MCF 10A (cell line): Measurements from ENCODE around the gene COPG2. TPM values are rescaled to one million over a fixed set of nuclear protein-coding genes. Genes with fewer than 3 reads are reported as not detected.

ENCODE experiments used
- BruUV-seq: library from RNA; stranded (reverse); fragments of 400-500 nt; replicated peaks from 2 replicates; lab custom pipeline; 2021; lab: Mats Ljungman, UMichigan
- CTCF ChIA-PET: fragments of 300-600 bp; sonication (Branson Sonifier 250); formaldehyde crosslinking; extraction: SDS; loops from one replicate; lab custom pipeline; 2021; ENCODE audit warnings: antibody characterized with exemption, inconsistent platforms; lab: Yijun Ruan, JAX
- POLR2A ChIA-PET: fragments of 300-600, 350-650 bp; sonication (Branson Sonifier 250); formaldehyde crosslinking; extraction: SDS; loops from one replicate; lab custom pipeline; 2020; ENCODE audit warnings: antibody characterized with exemption, inconsistent platforms; lab: Yijun Ruan, JAX
- DNase-seq: peaks from one replicate; pipeline ENCODE4 v3.0.0-alpha.2; 2018; ENCODE audit not compliant: unreplicated experiment
- H3K27ac Mint-ChIP-seq: one replicate; pipeline ENCODE4 v1.8.0; 2022; ENCODE audit warnings: mild to moderate bottlenecking, low read depth, mixed read lengths; ENCODE audit not compliant: unreplicated experiment
- H3K27me3 Mint-ChIP-seq: one replicate; pipeline ENCODE4 v1.8.0; 2022; ENCODE audit warnings: mixed read lengths; ENCODE audit not compliant: insufficient read depth, unreplicated experiment
- H3K36me3 Mint-ChIP-seq: one replicate; pipeline ENCODE4 v1.8.0; 2022; ENCODE audit warnings: mild to moderate bottlenecking, moderate library complexity, mixed read lengths; ENCODE audit not compliant: insufficient read depth, unreplicated experiment
- H3K4me1 Mint-ChIP-seq: one replicate; pipeline ENCODE4 v1.8.0; 2022; ENCODE audit warnings: mixed read lengths; ENCODE audit not compliant: insufficient read depth, unreplicated experiment
- H3K4me3 Mint-ChIP-seq: one replicate; pipeline ENCODE4 v1.8.0; 2022; ENCODE audit warnings: mild to moderate bottlenecking, moderate library complexity, mixed read lengths; ENCODE audit not compliant: unreplicated experiment
- H3K9me3 Mint-ChIP-seq: one replicate; pipeline ENCODE4 v1.8.0; 2022; ENCODE audit warnings: mixed read lengths; ENCODE audit not compliant: unreplicated experiment
- intact Hi-C: fragments of 100-400 bp; cut with micrococcal nuclease; formaldehyde crosslinking; loops from 2 replicates; pipeline ENCODE4 v1.14.1; 2022
- microRNA-seq: library from miRNA; unstranded; fragments of <30 nt; microRNA quantifications from one replicate; pipeline ENCODE4 v1.2.0, GENCODE V29; 2022
- total RNA-seq: library from RNA; stranded (reverse); gene quantifications from 2 replicates; pipeline ENCODE4 v1.2.3, GENCODE V29; 2022
- TF ChIP-seq, protein P1 (sequence below): fragments of 200-600 bp; IDR thresholded peaks from one replicate; pipeline ENCODE4 v1.8.0; 2022; ENCODE audit warnings: antibody characterized with exemption, mild to moderate bottlenecking; ENCODE audit not compliant: unreplicated experiment

The COPG2 gene
- total RNA-seq, 1 experiment from 2014 or later = 24.7 TPM

GRCh38 chr7:130463553-130464434 lies 204.8 kb downstream of the COPG2 start:
- Mint-ChIP-seq H3K4me3 (no peak overlapping the region), H3K36me3 (no peaks in the 10 kb centered on the region), H3K9me3 (peaks cover 5% of the 10 kb centered on the region), H3K4me1 (no peaks in the 10 kb centered on the region), H3K27ac (no peak overlapping the region), H3K27me3 (no peaks in the 10 kb centered on the region)
- POLR2A ChIA-PET = no interaction called here
- TF ChIP-seq, protein P1, sequence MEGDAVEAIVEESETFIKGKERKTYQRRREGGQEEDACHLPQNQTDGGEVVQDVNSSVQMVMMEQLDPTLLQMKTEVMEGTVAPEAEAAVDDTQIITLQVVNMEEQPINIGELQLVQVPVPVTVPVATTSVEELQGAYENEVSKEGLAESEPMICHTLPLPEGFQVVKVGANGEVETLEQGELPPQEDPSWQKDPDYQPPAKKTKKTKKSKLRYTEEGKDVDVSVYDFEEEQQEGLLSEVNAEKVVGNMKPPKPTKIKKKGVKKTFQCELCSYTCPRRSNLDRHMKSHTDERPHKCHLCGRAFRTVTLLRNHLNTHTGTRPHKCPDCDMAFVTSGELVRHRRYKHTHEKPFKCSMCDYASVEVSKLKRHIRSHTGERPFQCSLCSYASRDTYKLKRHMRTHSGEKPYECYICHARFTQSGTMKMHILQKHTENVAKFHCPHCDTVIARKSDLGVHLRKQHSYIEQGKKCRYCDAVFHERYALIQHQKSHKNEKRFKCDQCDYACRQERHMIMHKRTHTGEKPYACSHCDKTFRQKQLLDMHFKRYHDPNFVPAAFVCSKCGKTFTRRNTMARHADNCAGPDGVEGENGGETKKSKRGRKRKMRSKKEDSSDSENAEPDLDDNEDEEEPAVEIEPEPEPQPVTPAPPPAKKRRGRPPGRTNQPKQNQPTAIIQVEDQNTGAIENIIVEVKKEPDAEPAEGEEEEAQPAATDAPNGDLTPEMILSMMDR = no peak
- intact Hi-C loops = no loop called here
- no TSS peak for BruUV-seq
- DNase-seq = no peak
- CTCF ChIA-PET = interaction anchor here (0.5 to 0.6 kb wide), 2 partner anchors 259 to 1854 kb away, joined by 3 to 4 read pairs; no protein-coding TSS in a partner anchor

- peaks cover 13% of the 10 kb centered on the region for H3K9me3 Mint-ChIP-seq
- DNase-seq = no peak
- TF ChIP-seq, protein P1 = no peak
- H3K4me1 Mint-ChIP-seq = no peaks in the 10 kb centered on the region
- no peak overlapping the region for H3K27ac Mint-ChIP-seq
- POLR2A ChIA-PET = no interaction called here
- H3K4me3 Mint-ChIP-seq = no peak overlapping the region
- no TSS peak for BruUV-seq
- CTCF ChIA-PET = no interaction called here
- H3K36me3 Mint-ChIP-seq = no peaks in the 10 kb centered on the region
- H3K27me3 Mint-ChIP-seq = no peaks in the 10 kb centered on the region
- intact Hi-C loops = no loop called here
Measured at GRCh38 chr7:130461272-130461671, 207.3 kb downstream of the COPG2 start.

DNA sequence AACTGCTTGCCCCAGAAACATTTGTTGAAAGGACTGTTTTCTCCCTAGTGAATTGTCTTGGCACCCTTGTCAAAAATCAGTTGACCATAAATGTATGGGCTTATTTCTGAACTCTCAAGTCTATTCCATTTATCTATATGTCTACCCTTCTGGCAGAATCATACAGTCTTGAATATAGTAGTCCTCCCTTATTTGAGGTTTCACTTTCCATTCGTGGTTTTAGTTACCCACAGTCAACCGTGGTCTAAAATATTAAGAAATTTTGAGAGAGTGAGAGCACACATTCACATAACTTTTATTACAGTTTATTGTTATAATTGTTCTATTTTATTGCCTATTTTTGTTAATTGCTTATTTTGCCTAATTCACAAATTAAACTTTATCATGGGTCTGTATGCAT lies 210.3 kb downstream of the COPG2 start:
- Mint-ChIP-seq H3K27me3 (no peaks in the 10 kb centered on the region), H3K9me3 (peaks cover 13% of the 10 kb centered on the region), H3K36me3 (no peaks in the 10 kb centered on the region), H3K4me1 (peaks cover 6% of the 10 kb centered on the region), H3K4me3 (no peak overlapping the region), H3K27ac (no peak overlapping the region)
- POLR2A ChIA-PET = interaction anchor here (1.6 kb wide), 1 partner anchor 17 kb away, joined by 3 read pairs; the partner anchor contains the start of gene CEP41
- CTCF ChIA-PET = no interaction called here
- DNase-seq = no peak
- no TSS peak for BruUV-seq
- intact Hi-C loops = no loop called here
- TF ChIP-seq, protein P1 = no peak

Small RNA genes lying within 50 kb of the gene (microRNA-seq; reads per million reads assigned to microRNA genes)
- gene MIR335 = 2,038 reads per million, percentile 90 among the genes with 10 or more reads in this experiment

Other genes with a start within 250 kb of the COPG2 start
- gene CEP41, start 227.7 kb downstream of the COPG2 start, total RNA-seq = 14.0 and 15.8 TPM in 2 replicates
- 34.2 and 39.0 TPM in 2 replicates for gene MEST, start 176.7 kb downstream of the COPG2 start, total RNA-seq
- not detected in 2 replicates for gene TSGA13, start 17.8 kb upstream of the COPG2 start, total RNA-seq
- gene KLF14, start 65.5 kb upstream of the COPG2 start, total RNA-seq = not detected in 2 replicates